ENCODE data around the gene GP1BA. TPM values are rescaled to one million over a fixed set of nuclear protein-coding genes. Genes with fewer than 3 reads are reported as not detected.

Gene GP1BA
- total RNA-seq (2022; extraction: Qiagen RNA extraction; ENCODE audit: low read depth), result not detected in 5 replicates

DNA sequence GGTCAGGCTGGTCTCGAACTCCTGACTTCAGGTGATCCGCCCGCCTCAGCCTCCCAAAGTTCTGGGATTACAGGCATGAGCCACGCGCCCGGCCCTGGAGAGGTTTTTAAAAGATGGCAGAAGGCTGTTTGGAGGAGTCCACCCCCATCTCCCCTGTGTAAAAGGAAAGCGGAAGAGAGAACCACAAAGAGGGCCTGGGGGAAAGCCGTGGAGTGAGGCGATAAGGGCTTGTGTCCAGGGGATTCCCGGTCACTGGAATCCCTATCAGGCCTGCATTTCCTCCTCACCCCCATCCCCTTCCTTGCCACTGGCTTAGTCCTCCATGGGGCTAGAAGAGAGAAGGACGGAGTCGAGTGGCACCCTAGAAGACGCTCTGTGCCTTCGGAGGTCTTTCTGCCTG is at the start of gene GP1BA:
TSS of gene GP1BA (plus strand) at position 315 of the 400 bp plus-strand sequence. CDS start 328 bp downstream, outside the sequence.

DNA sequence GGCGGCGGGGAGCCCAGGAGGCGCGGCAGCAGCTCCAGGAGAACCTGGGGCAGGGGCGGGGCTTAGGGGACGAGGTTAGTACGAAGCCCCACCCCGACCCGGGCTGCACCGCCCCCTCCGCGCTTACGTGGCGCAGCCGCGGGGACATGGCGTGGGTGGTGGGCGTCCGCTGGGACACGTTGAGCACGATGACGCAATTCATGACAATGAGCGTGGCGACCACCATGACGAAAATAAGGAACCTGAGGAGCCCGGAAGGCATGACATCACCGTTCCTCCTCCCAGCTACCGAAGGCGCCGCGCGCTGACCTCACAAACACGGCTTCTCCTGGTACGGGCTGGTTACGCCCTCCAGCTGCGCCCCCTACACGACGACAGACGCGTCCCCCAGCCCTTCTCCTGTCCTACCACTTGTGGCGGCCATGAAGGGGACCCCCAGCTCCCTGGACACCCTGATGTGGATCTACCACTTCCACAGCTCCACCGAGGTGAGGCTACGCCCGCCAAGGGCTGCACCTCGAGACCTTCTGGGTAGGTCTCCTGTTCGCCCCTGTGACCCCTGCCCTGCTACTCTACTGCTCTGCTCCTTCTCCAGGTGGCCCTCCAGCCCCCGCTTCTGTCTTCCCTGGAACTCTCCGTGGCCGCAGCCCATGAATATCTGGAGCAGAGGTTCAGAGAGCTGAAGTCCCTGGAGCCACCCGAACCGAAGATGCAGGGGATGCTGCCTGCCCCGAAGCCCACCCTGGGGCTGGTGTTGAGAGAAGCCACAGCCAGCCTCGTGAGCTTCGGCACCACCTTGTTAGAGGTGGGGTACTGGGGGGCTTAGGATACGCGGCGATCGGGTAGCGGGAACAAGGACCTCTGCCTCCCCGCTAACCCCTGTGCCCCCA is 32.5 kb upstream of the GP1BA start, which contains the start of gene C17orf107:
TSS of gene C17orf107 (plus strand) at position 196 of the 890 bp plus-strand sequence. CDS start at position 423, 227 bp downstream.

DNA sequence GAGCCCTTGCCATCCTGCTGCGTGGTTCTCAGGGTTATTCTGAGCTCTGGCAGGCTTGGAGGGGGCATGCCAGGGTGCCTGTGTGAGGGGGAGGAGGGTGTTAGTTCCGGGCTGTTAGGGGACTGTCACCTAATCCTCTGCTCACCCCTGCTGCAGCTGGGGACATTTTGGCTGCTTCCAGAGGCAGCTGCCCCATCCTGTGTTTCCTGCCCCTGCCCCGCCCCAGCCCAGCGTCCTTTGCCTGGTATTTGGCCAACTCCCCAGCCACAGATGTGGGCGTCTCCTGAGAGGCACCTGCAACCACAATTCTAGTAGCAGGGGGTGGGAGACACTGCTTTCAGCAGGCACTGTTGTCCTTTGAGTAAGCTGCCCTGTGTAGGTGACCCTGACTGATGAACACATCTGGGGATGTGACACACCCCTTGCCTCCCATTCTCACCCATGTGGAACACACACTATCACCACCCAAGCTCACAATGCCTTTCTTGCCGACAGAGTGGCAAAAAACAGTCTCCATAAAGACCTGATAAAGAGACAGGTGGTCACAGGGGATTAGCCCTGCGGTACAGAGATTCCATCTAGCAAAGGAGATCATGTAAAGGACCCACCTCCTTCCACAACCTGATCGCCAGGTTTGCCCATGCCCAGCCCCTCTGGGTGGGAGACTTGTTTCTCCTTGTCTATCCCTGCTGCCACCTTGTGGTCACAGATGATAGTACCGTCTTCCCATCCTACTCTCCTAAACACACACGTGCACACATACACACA is 28.8 kb upstream of the GP1BA start, which contains the start of gene CHRNE:
TSS of gene CHRNE (minus strand) at position 48 of the 768 bp plus-strand sequence. CDS start at position 13, 35 bp downstream.

DNA sequence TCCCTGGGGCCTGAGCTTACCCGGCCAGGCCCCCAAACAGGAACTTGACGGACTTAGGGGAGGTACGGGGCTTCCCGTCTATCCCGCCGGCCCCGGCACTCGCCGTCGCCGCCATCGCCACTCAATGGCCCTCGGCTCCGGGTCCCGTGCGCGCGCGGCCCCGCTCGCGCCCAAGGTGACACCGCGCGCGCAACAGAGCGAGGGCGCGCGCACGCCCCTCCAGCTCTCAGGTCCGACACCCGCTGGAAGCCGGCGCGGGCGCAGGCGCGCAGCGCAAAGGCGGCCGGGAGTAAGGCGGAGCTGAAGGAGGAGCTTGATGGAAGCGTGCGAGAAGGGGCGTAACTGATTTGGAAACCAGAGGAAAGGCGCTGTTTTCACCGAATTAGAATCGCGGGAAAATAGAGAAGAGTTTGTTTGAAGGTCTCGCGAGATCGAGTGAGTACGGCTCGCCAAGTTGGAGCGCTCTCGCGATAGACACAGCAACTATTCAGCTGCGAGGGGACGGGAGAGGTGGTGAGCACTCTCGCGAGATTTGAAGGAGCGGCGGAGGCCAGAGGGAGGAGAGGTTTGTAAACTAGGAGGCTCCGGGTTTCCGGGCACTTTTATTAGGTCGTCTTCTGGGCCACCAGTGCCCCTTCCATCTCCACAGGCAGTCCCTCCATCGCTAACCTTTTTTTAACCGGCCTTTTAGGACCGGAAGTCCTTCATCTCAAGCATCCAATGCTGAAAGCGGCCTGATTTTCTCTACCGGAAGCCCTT is 7.9 kb downstream of the GP1BA start, which contains the start of the genes RNF167 and SLC25A11:
TSS of gene RNF167 (plus strand) at position 473 of the 759 bp plus-strand sequence. CDS start 642 bp downstream, outside the sequence.
TSS of gene SLC25A11 (minus strand) at position 251 of the 759 bp plus-strand sequence. CDS start at position 115, 136 bp downstream.

DNA sequence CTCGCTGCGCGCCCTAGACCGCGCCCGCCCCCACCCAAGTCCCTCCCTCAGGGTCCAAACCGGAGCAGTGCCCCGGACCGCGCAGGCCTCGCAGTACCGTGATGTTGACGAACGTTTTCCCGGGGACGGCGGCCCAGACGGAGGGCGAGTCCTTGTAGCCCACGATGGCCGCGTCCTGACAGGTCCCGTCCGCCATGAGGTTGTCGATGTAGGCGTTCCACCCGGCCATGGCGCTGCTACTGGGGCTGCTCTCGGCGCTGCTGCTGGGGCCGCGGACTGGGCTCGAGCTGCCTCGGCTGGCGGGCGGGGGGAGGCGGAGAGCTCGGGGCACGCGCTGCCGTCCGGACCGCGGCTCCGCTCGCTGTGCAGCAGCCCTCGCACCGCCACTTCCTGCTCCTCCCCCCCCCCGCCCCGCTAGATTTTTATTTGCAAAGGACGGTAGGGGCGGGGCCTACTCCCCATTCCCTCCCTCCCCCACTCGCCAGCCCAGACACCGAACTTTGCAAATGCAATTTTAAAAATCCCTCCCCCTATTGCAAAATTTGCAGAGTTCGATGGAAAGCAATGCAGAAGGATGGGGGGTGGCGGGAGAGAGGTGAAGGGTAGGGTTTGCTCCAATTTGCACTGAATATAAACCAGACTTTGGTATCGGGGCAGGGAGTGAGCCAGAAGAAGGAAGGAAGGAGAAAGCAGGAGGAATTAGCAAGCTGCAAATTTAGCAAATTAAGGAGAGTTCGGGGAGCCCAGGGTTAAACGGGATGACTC is 16.3 kb downstream of the GP1BA start, which contains the start of gene PFN1:
TSS of gene PFN1 (minus strand) at position 365 of the 765 bp plus-strand sequence. CDS start at position 229, 136 bp downstream.

DNA sequence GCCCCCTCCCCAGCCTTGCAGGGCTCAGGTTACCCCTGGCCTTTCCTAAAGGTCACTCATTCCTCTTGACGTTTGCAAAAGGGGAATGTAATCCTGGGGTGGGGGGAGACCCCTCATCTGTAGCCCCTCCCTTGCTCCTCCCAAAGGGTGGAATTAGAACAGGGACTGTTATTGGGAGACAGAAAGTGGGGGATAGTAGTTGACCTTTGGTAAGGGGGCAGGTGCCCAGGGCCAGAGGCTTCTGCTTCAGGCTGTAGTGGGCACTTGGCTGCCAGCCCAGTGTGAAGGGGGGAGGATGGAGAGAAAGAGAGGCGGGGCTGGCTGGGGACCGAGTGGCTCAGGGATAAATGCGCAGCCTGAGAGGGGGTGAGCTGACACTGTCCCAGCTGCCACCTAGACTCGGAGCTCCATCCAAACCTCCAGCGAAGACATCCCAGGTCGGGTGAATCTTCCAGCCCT is 18.7 kb downstream of the GP1BA start, which contains the start of gene ENO3:
TSS of gene ENO3 (plus strand) at position 374 of the 459 bp plus-strand sequence. CDS start 711 bp downstream, outside the sequence.

DNA sequence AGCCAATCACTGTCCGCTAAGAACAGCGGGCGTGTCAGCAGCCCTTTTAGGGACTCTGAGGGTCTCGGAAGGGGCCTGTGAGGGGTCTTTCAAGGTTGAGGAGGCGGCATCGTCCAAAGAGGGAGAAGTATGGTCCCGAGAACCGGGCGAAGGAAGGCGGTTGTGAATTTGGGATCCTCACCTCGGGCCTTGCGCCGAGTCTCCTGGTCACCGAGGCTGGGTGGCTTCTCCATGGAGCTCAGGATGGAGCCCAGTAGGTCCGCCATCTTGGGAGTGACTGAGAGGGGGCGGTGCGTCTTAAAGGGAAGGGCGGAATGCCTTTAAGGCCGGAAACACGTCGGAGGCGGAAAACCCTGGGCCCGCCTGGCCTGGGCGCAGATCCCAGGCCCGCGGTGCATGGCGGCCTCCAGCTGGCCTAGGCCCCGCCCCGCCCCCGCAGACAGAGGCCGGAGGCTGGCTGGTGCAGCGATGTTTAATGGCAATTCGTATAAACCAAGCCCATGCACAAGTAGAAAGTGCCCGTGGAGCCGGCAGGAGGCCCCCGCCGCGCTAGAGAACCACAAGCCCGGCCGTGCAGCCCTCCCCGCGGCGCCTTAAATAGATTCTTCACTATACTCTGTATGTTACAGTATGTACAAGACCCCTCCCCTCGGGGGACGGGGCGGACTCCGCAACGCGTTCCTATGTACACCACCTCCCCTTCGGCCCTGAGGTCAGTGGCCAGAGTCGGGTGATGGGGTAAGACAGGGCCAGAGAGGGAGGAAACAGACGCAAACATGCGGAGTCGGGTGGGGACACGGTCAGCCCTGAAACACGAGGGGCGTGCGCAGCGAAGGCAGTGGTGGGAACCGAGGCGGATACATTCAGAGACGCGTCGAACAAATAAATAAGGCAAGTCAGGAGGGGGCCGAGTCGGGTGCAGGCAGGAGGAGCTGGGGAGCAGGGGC is 35.7 kb downstream of the GP1BA start, which contains the start of gene SPAG7:
TSS of gene SPAG7 (minus strand) at position 279 of the 947 bp plus-strand sequence. CDS start at position 266, 13 bp downstream.

Other genes starting within 250 kb of the GP1BA start
- gene PELP1, start 228.1 kb upstream of the GP1BA start, total RNA-seq (2022; extraction: Qiagen RNA extraction; ENCODE audit: low read depth), result 68.7 to 88.2 TPM (median 76.7 TPM) in 5 replicates
- gene ARRB2, start 221.6 kb upstream of the GP1BA start, total RNA-seq (2022; extraction: Qiagen RNA extraction; ENCODE audit: low read depth), result 51.9 to 68.9 TPM (median 63.3 TPM) in 5 replicates
- gene MED11, start 200.8 kb upstream of the GP1BA start, total RNA-seq (2022; extraction: Qiagen RNA extraction; ENCODE audit: low read depth), result 40.9 to 46.9 TPM (median 43.8 TPM) in 5 replicates
- 0.41 to 0.86 TPM (median 0.60 TPM) in 5 replicates for gene ZMYND15, start 192.4 kb upstream of the GP1BA start, total RNA-seq (2022; extraction: Qiagen RNA extraction; ENCODE audit: low read depth)
- 15.0 to 20.2 TPM (median 18.3 TPM) in 5 replicates for gene CXCL16, start 192.3 kb upstream of the GP1BA start, total RNA-seq (2022; extraction: Qiagen RNA extraction; ENCODE audit: low read depth)
- 0.31 to 1.2 TPM (median 0.64 TPM) in 5 replicates for gene TM4SF5, start 160.4 kb upstream of the GP1BA start, total RNA-seq (2022; extraction: Qiagen RNA extraction; ENCODE audit: low read depth)
- gene VMO1, start 145.9 kb upstream of the GP1BA start, total RNA-seq (2022; extraction: Qiagen RNA extraction; ENCODE audit: low read depth), result 0.47 to 1.5 TPM (median 1.3 TPM) in 4 of 5 replicates, not detected in the other
- not detected in 5 replicates for gene GLTPD2, start 143.3 kb upstream of the GP1BA start, total RNA-seq (2022; extraction: Qiagen RNA extraction; ENCODE audit: low read depth)
- gene PSMB6, start 136.1 kb upstream of the GP1BA start, total RNA-seq (2022; extraction: Qiagen RNA extraction; ENCODE audit: low read depth), result 443 to 508 TPM (median 482 TPM) in 5 replicates
- 20.0 to 27.5 TPM (median 25.1 TPM) in 5 replicates for gene PLD2, start 125.1 kb upstream of the GP1BA start, total RNA-seq (2022; extraction: Qiagen RNA extraction; ENCODE audit: low read depth)
- 49.3 to 64.6 TPM (median 56.6 TPM) in 5 replicates for gene MINK1, start 98.9 kb upstream of the GP1BA start, total RNA-seq (2022; extraction: Qiagen RNA extraction; ENCODE audit: low read depth)
- 0.17 to 0.29 TPM (median 0.28 TPM) in 5 replicates for gene C17orf107, start 32.7 kb upstream of the GP1BA start, total RNA-seq (2022; extraction: Qiagen RNA extraction; ENCODE audit: low read depth)
- gene CHRNE, start 29.2 kb upstream of the GP1BA start, total RNA-seq (2022; extraction: Qiagen RNA extraction; ENCODE audit: low read depth), result 0.07 to 0.21 TPM (median 0.08 TPM) in 4 of 5 replicates, not detected in the other
- gene SLC25A11, start 7.8 kb downstream of the GP1BA start, total RNA-seq (2022; extraction: Qiagen RNA extraction; ENCODE audit: low read depth), result 65.3 to 82.3 TPM (median 72.2 TPM) in 5 replicates
- gene RNF167, start 8.0 kb downstream of the GP1BA start, total RNA-seq (2022; extraction: Qiagen RNA extraction; ENCODE audit: low read depth), result 93.0 to 144 TPM (median 121 TPM) in 5 replicates
- gene PFN1, start 16.3 kb downstream of the GP1BA start, total RNA-seq (2022; extraction: Qiagen RNA extraction; ENCODE audit: low read depth), result 2,001 to 2,972 TPM (median 2,479 TPM) in 5 replicates
- gene ENO3, start 18.8 kb downstream of the GP1BA start, total RNA-seq (2022; extraction: Qiagen RNA extraction; ENCODE audit: low read depth), result 51.2 to 61.4 TPM (median 55.7 TPM) in 5 replicates
- 69.9 to 87.4 TPM (median 71.4 TPM) in 5 replicates for gene SPAG7, start 35.5 kb downstream of the GP1BA start, total RNA-seq (2022; extraction: Qiagen RNA extraction; ENCODE audit: low read depth)
- 22.0 to 37.9 TPM (median 31.6 TPM) in 5 replicates for gene CAMTA2, start 55.4 kb downstream of the GP1BA start, total RNA-seq (2022; extraction: Qiagen RNA extraction; ENCODE audit: low read depth)
- gene INCA1, start 65.2 kb downstream of the GP1BA start, total RNA-seq (2022; extraction: Qiagen RNA extraction; ENCODE audit: low read depth), result 1.3 to 2.0 TPM (median 1.5 TPM) in 5 replicates
- gene KIF1C, start 65.7 kb downstream of the GP1BA start, total RNA-seq (2022; extraction: Qiagen RNA extraction; ENCODE audit: low read depth), result 98.9 to 125 TPM (median 114 TPM) in 5 replicates
- gene SLC52A1, start 103.1 kb downstream of the GP1BA start, total RNA-seq (2022; extraction: Qiagen RNA extraction; ENCODE audit: low read depth), result 0.34 to 1.2 TPM (median 0.68 TPM) in 5 replicates
- gene ZFP3, start 146.2 kb downstream of the GP1BA start, total RNA-seq (2022; extraction: Qiagen RNA extraction; ENCODE audit: low read depth), result 0.89 to 1.2 TPM (median 1.0 TPM) in 5 replicates
- 3.6 to 5.0 TPM (median 4.5 TPM) in 5 replicates for gene ZNF232, start 179.6 kb downstream of the GP1BA start, total RNA-seq (2022; extraction: Qiagen RNA extraction; ENCODE audit: low read depth)
- gene USP6, start 183.8 kb downstream of the GP1BA start, total RNA-seq (2022; extraction: Qiagen RNA extraction; ENCODE audit: low read depth), result 0.01 to 0.03 TPM (median 0.02 TPM) in 4 of 5 replicates, not detected in the other

Measured in A549 treated with DMSO at 1 μM for 4 hours (cell line).